ENCODE results near the gene CHST12. TPM values are rescaled to one million over a fixed set of nuclear protein-coding genes. Genes with fewer than 3 reads are reported as not detected.
A peak's percentile ranks its signal among the peaks of the same experiment; 100 is the strongest.

Gene CHST12
- total RNA-seq, 6 experiments from 2014 or later: 3.0 to 7.9 (median 5.7) TPM

- TF ChIP-seq POLR2A (IDR thresholded peaks at IDR 0.05): no peak
- TF ChIP-seq, protein P1, sequence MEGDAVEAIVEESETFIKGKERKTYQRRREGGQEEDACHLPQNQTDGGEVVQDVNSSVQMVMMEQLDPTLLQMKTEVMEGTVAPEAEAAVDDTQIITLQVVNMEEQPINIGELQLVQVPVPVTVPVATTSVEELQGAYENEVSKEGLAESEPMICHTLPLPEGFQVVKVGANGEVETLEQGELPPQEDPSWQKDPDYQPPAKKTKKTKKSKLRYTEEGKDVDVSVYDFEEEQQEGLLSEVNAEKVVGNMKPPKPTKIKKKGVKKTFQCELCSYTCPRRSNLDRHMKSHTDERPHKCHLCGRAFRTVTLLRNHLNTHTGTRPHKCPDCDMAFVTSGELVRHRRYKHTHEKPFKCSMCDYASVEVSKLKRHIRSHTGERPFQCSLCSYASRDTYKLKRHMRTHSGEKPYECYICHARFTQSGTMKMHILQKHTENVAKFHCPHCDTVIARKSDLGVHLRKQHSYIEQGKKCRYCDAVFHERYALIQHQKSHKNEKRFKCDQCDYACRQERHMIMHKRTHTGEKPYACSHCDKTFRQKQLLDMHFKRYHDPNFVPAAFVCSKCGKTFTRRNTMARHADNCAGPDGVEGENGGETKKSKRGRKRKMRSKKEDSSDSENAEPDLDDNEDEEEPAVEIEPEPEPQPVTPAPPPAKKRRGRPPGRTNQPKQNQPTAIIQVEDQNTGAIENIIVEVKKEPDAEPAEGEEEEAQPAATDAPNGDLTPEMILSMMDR (IDR thresholded peaks at IDR 0.05): no peak
- intact Hi-C loops (cut with DNase I): no loop called here
- Histone ChIP-seq H3K4me3 (peak overlapping the region; percentile 80 to 93 (median 87)), H3K36me3 (no peaks in the 10 kb centered on the region), H3K4me1 (peaks cover 0 to 33% (median 1%) of the 10 kb centered on the region in 4 donors), H3K27ac (peak overlapping the region; percentile 25 to 72 (median 57)), H3K27me3 (no peaks in the 10 kb centered on the region), H3K9me3 (no peaks in the 10 kb centered on the region)
- DNase-seq: peak in 2 of 3 donors; percentile 59 to 60
- ATAC-seq: peak; percentile 23 to 42 (median 37)
- WGBS (ENCODE audit: insufficient coverage, low coverage, low lambda C conversion rate, missing lambda C conversion rate): 1% methylated on average over 18 of the region's 71 CpGs
Measured at GRCh38 chr7:2403718-2404648, 572 bp downstream of the CHST12 start.

DNA sequence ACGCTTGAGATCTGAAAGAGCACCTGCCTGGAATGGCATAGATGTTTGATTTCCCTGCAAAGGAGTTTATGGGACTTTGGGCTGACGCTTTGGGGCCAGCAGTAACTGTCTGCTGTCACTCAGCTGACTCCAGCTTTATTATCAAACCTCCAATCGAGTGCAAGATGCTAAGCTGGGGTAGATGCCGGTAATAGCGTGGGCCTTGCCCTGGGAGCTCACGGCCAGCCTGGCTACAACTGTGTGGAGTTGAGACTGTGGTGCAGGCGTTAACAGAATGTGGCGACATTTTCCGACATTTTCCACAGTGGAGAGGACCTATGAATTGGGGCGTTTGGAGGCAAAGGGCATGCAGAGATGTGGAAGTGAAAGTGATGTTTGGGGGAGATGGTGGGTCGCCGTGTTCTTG, 1.3 kb downstream of the CHST12 start:
- peaks cover 0 to 30% (median 1%) of the 10 kb centered on the region in 4 donors for H3K4me1 ChIP-seq
- peak overlapping the region in 1 of 3 donors; percentile 72 for H3K27ac ChIP-seq
- no peak for DNase-seq
- 51% methylated on average over 12 of the region's 12 CpGs for WGBS (ENCODE audit: insufficient coverage, low coverage, low lambda C conversion rate, missing lambda C conversion rate)
- TF ChIP-seq POLR2A (IDR thresholded peaks at IDR 0.05): no peak
- TF ChIP-seq, protein P1 (IDR thresholded peaks at IDR 0.05): no peak
- intact Hi-C loops (cut with DNase I): no loop called here
- no peaks in the 10 kb centered on the region for H3K27me3 ChIP-seq
- H3K36me3 ChIP-seq: no peaks in the 10 kb centered on the region
- no peak for ATAC-seq
- peak overlapping the region; percentile 80 to 93 (median 87) for H3K4me3 ChIP-seq
- no peaks in the 10 kb centered on the region for H3K9me3 ChIP-seq

GRCh38 chr7:2405201-2405600, 1.8 kb downstream of the CHST12 start:
- DNase-seq (no peak), ATAC-seq (no peak)
- Histone ChIP-seq H3K36me3 (no peaks in the 10 kb centered on the region), H3K27ac (no peak overlapping the region), H3K4me1 (peaks cover 0 to 25% (median 1%) of the 10 kb centered on the region in 4 donors), H3K9me3 (no peaks in the 10 kb centered on the region), H3K4me3 (peak overlapping the region in 1 of 3 donors; percentile 93), H3K27me3 (no peaks in the 10 kb centered on the region)
- TF ChIP-seq POLR2A (IDR thresholded peaks at IDR 0.05): no peak
- TF ChIP-seq, protein P1 (IDR thresholded peaks at IDR 0.05): no peak
- WGBS (ENCODE audit: insufficient coverage, low coverage, low lambda C conversion rate, missing lambda C conversion rate): 72% methylated on average over 9 of the region's 10 CpGs
- intact Hi-C loops (cut with DNase I): no loop called here

- Histone ChIP-seq H3K27ac (no peak overlapping the region), H3K4me3 (no peak overlapping the region), H3K9me3 (no peaks in the 10 kb centered on the region), H3K4me1 (peaks cover 0 to 22% (median 1%) of the 10 kb centered on the region in 4 donors), H3K36me3 (no peaks in the 10 kb centered on the region), H3K27me3 (no peaks in the 10 kb centered on the region)
- 59% methylated on average over 14 of the region's 21 CpGs for WGBS (ENCODE audit: insufficient coverage, low coverage, low lambda C conversion rate, missing lambda C conversion rate)
- ATAC-seq (no peak), DNase-seq (no peak)
- intact Hi-C loops (cut with DNase I): no loop called here
- TF ChIP-seq POLR2A (IDR thresholded peaks at IDR 0.05): no peak
- TF ChIP-seq, protein P1 (IDR thresholded peaks at IDR 0.05): no peak
Measured at GRCh38 chr7:2405601-2406345, 2.4 kb downstream of the CHST12 start.

All from right lobe of liver (tissue), 6 donors.